ENCODE results near the gene OR51M1. TPM values are rescaled to one million over a fixed set of nuclear protein-coding genes. Genes with fewer than 3 reads are reported as not detected.

The OR51M1 gene
- total RNA-seq, 1 experiment from 2014 or later, result not detected

GRCh38 chr11:5405173-5405572, 21.6 kb downstream of the OR51M1 start:
- no peaks in the 10 kb centered on the region for H3K4me1 ChIP-seq (replicated peaks; ENCODE audit: insufficient read depth)
- no peaks in the 10 kb centered on the region for H3K9me2 ChIP-seq (ENCODE audit: insufficient read depth)
- H2AFZ ChIP-seq, result no peak overlapping the region
- H3K27me3 ChIP-seq (ENCODE audit: insufficient read depth, low read depth), result no peaks in the 10 kb centered on the region
- no peaks in the 10 kb centered on the region for H3K79me2 ChIP-seq (ENCODE audit: low read depth)
- H3F3A ChIP-seq (ENCODE audit: insufficient read depth, low read depth), result no peaks in the 10 kb centered on the region
- no peak for DNase-seq
- no peaks in the 10 kb centered on the region for H3K36me3 ChIP-seq (ENCODE audit: low read depth)
- H3K9me3 ChIP-seq (ENCODE audit: insufficient read depth, low read depth), result no peaks in the 10 kb centered on the region
- no peak for TF ChIP-seq CTCF (conservative IDR thresholded peaks at IDR 0.05)
- no peak for TF ChIP-seq EZH2 (IDR thresholded peaks at IDR 0.05; ENCODE audit: low read depth)
- H3K4me2 ChIP-seq, result no peak overlapping the region
- no TSS peak for BruUV-seq (replicated peaks)
- no peak overlapping the region for H3K4me3 ChIP-seq
- intact Hi-C loops (cut with micrococcal nuclease; ENCODE audit: unreplicated experiment), result no loop called here
- H3K27ac ChIP-seq, result no peak overlapping the region
- ChIA-PET CTCF (no interaction called here), POLR2A (ENCODE audit: unreplicated experiment) (no interaction called here)
- H4K20me1 ChIP-seq (ENCODE audit: insufficient read depth), result no peaks in the 10 kb centered on the region

GRCh38 chr11:5420993-5421392, 37.4 kb downstream of the OR51M1 start:
- no peaks in the 10 kb centered on the region for H3K4me1 ChIP-seq (replicated peaks; ENCODE audit: insufficient read depth)
- BruUV-seq (replicated peaks), result no TSS peak
- no peak overlapping the region for H3K4me2 ChIP-seq
- no peaks in the 10 kb centered on the region for H3K9me2 ChIP-seq (ENCODE audit: insufficient read depth)
- TF ChIP-seq CTCF (conservative IDR thresholded peaks at IDR 0.05), result no peak
- no peak for TF ChIP-seq EZH2 (IDR thresholded peaks at IDR 0.05; ENCODE audit: low read depth)
- H2AFZ ChIP-seq, result no peak overlapping the region
- ChIA-PET CTCF (no interaction called here), POLR2A (ENCODE audit: unreplicated experiment) (no interaction called here)
- H3F3A ChIP-seq (ENCODE audit: insufficient read depth, low read depth), result no peaks in the 10 kb centered on the region
- no peak overlapping the region for H3K27ac ChIP-seq
- no peaks in the 10 kb centered on the region for H3K27me3 ChIP-seq (ENCODE audit: insufficient read depth, low read depth)
- H3K9me3 ChIP-seq (ENCODE audit: insufficient read depth, low read depth), result no peaks in the 10 kb centered on the region
- no peaks in the 10 kb centered on the region for H4K20me1 ChIP-seq (ENCODE audit: insufficient read depth)
- H3K79me2 ChIP-seq (ENCODE audit: low read depth), result no peaks in the 10 kb centered on the region
- no peaks in the 10 kb centered on the region for H3K36me3 ChIP-seq (ENCODE audit: low read depth)
- intact Hi-C loops (cut with micrococcal nuclease; ENCODE audit: unreplicated experiment), result no loop called here
- no peak overlapping the region for H3K4me3 ChIP-seq
- no peak for DNase-seq

- Histone ChIP-seq H3K27me3 (ENCODE audit: insufficient read depth, low read depth) (no peaks in the 10 kb centered on the region), H3K9me3 (ENCODE audit: insufficient read depth, low read depth) (no peaks in the 10 kb centered on the region), H2AFZ (no peak within 1 kb of the TSS), H3K4me1 (replicated peaks; ENCODE audit: insufficient read depth) (no peaks in the 10 kb centered on the region), H4K20me1 (ENCODE audit: insufficient read depth) (no peaks in the 10 kb centered on the region), H3K9me2 (ENCODE audit: insufficient read depth) (no peaks in the 10 kb centered on the region), H3K4me3 (no peak within 1 kb of the TSS), H3K4me2 (no peak within 1 kb of the TSS), H3K79me2 (ENCODE audit: low read depth) (no peaks in the 10 kb centered on the region), H3K27ac (no peak within 1 kb of the TSS), H3F3A (ENCODE audit: insufficient read depth, low read depth) (no peaks in the 10 kb centered on the region), H3K36me3 (ENCODE audit: low read depth) (no peaks in the 10 kb centered on the region)
- intact Hi-C loops (cut with micrococcal nuclease; ENCODE audit: unreplicated experiment), result no loop called here
- BruUV-seq (replicated peaks), result no TSS peak
- ChIA-PET CTCF (no interaction called here), POLR2A (ENCODE audit: unreplicated experiment) (no interaction called here)
- TF ChIP-seq EZH2 (IDR thresholded peaks at IDR 0.05; ENCODE audit: low read depth) (no peak), CTCF (conservative IDR thresholded peaks at IDR 0.05) (no peak)
- no peak for DNase-seq
Measured at GRCh38 chr11:5421811-5422210, 38.2 kb downstream of the OR51M1 start, which contains the start of gene OR51Q1. TSS of gene OR51Q1 (plus strand) at chr11:5422111. CDS start at chr11:5422201, 90 bp downstream.
